Type B pancreatic cell (in vitro differentiated cells): ENCODE measurements around the gene ZG16B. TPM values are rescaled to one million over a fixed set of nuclear protein-coding genes. Genes with fewer than 3 reads are reported as not detected.

Experiments
- DNase-seq: peaks from one replicate; pipeline ENCODE4 v3.0.0; 2021; ENCODE audit warnings: mixed read lengths; ENCODE audit not compliant: unreplicated experiment; ENCODE audit errors: extremely low spot score
- H3K27ac Mint-ChIP-seq: 2 replicates; pipeline ENCODE4 v1.8.0; 2021; ENCODE audit warnings: mild to moderate bottlenecking, mixed read lengths
- H3K27me3 Mint-ChIP-seq: 2 replicates; pipeline ENCODE4 v1.8.0; 2021; ENCODE audit warnings: mixed read lengths
- H3K36me3 Mint-ChIP-seq: 2 replicates; pipeline ENCODE4 v1.8.0; 2021; ENCODE audit warnings: mixed read lengths
- H3K4me1 Mint-ChIP-seq: one replicate; pipeline ENCODE4 v1.8.0; 2021; ENCODE audit warnings: mixed read lengths; ENCODE audit not compliant: unreplicated experiment
- H3K4me3 Mint-ChIP-seq: 2 replicates; pipeline ENCODE4 v1.8.0; 2021; ENCODE audit warnings: mild to moderate bottlenecking, mixed read lengths
- H3K9me3 Mint-ChIP-seq: 2 replicates; pipeline ENCODE4 v1.8.0; 2021; ENCODE audit warnings: mixed read lengths
- CTCF ChIP-seq: fragments of 200-600 bp; sonication (generic); conservative IDR thresholded peaks from 2 replicates; pipeline ENCODE4 v1.5.0; 2021; ENCODE audit warnings: antibody characterized with exemption, mild to moderate bottlenecking
- total RNA-seq: library from RNA; stranded (reverse); gene quantifications from 2 replicates; pipeline ENCODE4 v1.2.1, GENCODE V29; 2021; ENCODE audit warnings: low replicate concordance

The ZG16B gene
- total RNA-seq, 1 donor from 2014 or later = 1.5 TPM

- no peaks in the 10 kb centered on the region for H3K36me3 Mint-ChIP-seq
- no peak overlapping the region for H3K27ac Mint-ChIP-seq
- TF ChIP-seq CTCF = no peak
- DNase-seq = no peak
- H3K4me1 Mint-ChIP-seq = no peaks in the 10 kb centered on the region
- H3K27me3 Mint-ChIP-seq = peaks cover 19% of the 10 kb centered on the region
- H3K9me3 Mint-ChIP-seq = no peaks in the 10 kb centered on the region
- H3K4me3 Mint-ChIP-seq = no peak overlapping the region
These were observed 15.0 kb downstream of the ZG16B start for GRCh38 chr16:2845116-2845515.

- Mint-ChIP-seq H3K9me3 (no peaks in the 10 kb centered on the region), H3K27me3 (peaks cover 19% of the 10 kb centered on the region), H3K36me3 (no peaks in the 10 kb centered on the region), H3K27ac (peak overlapping the region; percentile 58), H3K4me3 (no peak overlapping the region), H3K4me1 (no peaks in the 10 kb centered on the region)
- no peak for DNase-seq
- no peak for TF ChIP-seq CTCF
These were observed 16.6 kb downstream of the ZG16B start for GRCh38 chr16:2846511-2847310.

- H3K4me3 Mint-ChIP-seq = no peak overlapping the region
- H3K27ac Mint-ChIP-seq = no peak overlapping the region
- TF ChIP-seq CTCF = no peak
- H3K4me1 Mint-ChIP-seq = no peaks in the 10 kb centered on the region
- peaks cover 2% of the 10 kb centered on the region for H3K9me3 Mint-ChIP-seq
- H3K36me3 Mint-ChIP-seq = peaks cover 2% of the 10 kb centered on the region
- no peak for DNase-seq
- H3K27me3 Mint-ChIP-seq = peaks cover 16% of the 10 kb centered on the region
These were observed 19.0 kb downstream of the ZG16B start for GRCh38 chr16:2848933-2849725.

GRCh38 chr16:2852003-2852730 is 22.1 kb downstream of the ZG16B start:
- Mint-ChIP-seq H3K36me3 (peaks cover 9% of the 10 kb centered on the region), H3K9me3 (peaks cover 5% of the 10 kb centered on the region), H3K4me1 (no peaks in the 10 kb centered on the region), H3K27me3 (peaks cover 18% of the 10 kb centered on the region), H3K27ac (no peak overlapping the region), H3K4me3 (no peak overlapping the region)
- DNase-seq = no peak
- TF ChIP-seq CTCF = no peak

GRCh38 chr16:2852731-2853507 is 22.8 kb downstream of the ZG16B start:
- TF ChIP-seq CTCF = no peak
- Mint-ChIP-seq H3K27me3 (peaks cover 22% of the 10 kb centered on the region), H3K4me3 (no peak overlapping the region), H3K4me1 (no peaks in the 10 kb centered on the region), H3K36me3 (peaks cover 9% of the 10 kb centered on the region), H3K27ac (no peak overlapping the region), H3K9me3 (peaks cover 5% of the 10 kb centered on the region)
- DNase-seq = no peak
